HG02623 (cell line): Measurements from ENCODE around the gene NOTCH2.
"Not testable (repeated sequence)": the region's sequence is repeated elsewhere in the genome, so short reads cannot be mapped to it uniquely, and the experiment has no call there.

ENCODE experiments used
- ATAC-seq: cut with Tn5 transposase; IDR thresholded peaks from one replicate; pipeline ENCODE4 v1.9.1; 2021; ENCODE audit warnings: moderate library complexity; ENCODE audit not compliant: unreplicated experiment

The NOTCH2 gene

DNA sequence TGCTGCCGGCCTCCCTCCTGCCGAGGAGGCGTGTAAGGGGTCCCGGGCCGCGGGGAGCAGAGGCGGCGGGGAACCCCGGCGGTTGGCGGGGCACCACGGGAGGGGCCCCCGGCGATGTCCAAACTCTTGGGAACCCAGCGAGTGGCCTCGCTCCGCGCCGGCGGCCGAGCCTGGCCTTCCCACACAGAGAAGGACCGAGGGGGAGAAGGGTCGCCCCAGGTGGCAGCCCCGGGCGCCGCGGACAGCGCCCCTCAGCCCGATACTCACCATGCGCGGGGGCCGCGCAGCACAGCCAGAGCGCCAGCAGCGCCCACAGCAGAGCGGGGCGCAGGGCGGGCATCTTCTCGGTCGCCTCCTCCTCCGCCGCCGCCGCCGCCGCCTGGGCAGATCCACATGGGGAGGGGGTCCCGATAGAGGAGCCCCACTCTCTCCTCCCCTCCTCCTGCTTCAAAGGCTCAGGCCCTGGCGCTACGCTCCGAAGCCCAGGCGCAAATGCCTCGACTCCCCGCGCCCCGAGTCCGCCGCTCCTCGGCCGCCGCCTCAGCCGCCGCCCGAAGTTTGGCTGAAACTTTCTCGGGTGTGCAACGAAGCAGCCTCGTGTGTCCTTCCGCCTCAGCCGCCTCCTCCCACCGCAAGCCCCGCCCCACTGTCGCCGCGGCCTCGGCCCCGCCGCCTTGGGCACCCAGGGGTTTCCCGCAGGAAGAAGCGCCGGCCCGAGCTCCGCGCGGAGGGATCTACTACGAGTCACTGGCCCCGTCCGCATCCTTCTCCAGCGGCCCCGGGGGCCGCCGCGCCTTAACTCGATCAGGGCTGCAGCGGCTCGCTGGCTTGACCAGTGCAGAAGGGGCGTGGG lies at the start of gene NOTCH2:
TSS of gene NOTCH2 (minus strand) at position 596 of the 853 bp plus-strand sequence. CDS start at position 340, 256 bp downstream.
- not testable (repeated sequence) for ATAC-seq

DNA sequence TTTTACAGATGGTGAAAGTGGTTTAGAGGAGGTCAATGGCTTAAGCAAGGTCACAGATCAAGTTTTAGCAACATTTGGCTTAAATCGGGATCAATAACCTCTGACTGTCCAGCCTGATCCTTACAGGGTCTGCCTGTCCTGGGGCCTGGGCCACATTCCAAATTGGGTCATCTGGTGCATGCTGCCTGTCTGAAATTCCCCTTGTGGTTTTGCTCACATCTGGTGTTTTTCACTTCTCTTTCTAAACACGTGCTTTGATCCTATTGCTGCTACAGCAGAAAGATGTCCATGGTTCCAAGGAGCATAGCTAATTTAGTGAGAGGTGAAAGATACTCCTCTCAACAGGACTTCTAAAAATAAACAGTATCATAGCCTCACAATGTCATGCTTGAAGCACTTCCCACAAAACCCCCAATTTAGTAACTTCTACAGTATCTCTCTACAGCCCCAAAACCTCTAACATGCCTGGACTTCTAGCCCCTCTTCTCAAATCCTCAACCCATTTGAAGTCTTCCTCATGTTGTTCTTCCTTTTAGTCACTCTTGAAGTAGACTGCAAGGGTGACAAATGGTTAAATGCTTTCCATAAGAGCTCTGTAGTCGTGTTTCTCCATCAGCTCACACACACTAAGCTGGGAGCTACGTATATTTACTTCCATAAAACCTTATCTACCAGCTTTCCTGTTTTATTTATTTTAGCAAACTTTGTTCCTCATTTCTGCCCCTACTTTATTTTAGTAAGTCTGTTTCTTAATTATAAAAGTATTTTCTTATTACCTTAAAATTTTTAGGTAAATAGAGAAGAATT lies 48.1 kb upstream of the NOTCH2 start:
- ATAC-seq: peak; percentile 59

DNA sequence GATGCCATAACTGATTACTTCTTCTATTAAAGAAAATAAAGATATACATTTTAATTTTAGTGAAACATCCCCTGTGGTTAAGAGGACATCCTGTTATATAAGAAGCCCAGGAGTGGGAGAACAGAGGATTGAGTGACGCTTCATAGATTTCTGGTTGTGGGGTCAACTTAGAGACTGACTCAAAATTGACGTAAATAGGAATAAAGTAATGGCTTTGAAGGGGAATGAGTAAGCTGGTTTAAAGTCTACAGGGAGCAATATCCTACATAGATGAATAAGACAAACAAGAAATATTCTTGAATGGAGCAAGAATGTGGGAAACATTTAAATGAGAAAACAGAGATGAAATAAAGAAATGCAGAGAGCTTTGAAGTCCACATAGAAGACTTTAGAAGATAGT lies 46.6 kb upstream of the NOTCH2 start:
- ATAC-seq: not testable (repeated sequence)

DNA sequence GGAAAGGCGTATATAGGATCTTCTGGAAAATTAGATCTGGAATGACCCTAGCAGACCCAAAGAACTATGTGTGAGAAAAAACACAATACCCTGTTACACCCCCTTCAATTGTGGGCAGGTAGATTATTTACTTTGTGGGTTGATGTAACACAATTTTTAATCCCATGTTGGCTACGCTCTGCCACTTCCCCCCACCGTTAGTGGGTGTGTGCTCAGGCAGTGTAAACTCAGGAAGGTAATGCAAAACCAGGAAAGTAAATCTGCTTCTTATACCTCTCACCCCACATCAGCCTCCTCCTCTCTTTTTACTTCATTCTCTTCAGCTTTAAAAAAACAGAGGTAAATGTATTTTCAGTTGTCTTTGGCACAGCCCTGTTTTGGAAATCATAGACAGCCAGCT lies 43.7 kb upstream of the NOTCH2 start:
- not testable (repeated sequence) for ATAC-seq

DNA sequence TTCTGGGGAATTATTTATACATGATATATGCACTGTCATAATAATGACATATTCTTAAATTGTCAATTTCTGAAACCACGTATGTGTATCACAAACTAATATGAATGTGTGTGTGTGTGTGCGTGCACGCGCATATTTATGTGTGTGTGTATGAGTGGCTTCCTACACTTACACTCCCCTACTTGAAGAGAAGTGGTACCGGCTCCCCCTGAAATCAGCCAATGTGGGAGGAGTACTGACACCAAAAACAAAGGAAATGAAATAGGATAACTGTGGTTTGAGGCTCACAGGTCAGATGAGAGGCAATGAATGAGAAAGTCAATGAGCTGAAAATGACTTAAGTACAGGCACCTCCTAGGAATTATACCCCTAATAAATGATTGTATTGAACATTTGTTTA lies 42.8 kb upstream of the NOTCH2 start:
- ATAC-seq: not testable (repeated sequence)

DNA sequence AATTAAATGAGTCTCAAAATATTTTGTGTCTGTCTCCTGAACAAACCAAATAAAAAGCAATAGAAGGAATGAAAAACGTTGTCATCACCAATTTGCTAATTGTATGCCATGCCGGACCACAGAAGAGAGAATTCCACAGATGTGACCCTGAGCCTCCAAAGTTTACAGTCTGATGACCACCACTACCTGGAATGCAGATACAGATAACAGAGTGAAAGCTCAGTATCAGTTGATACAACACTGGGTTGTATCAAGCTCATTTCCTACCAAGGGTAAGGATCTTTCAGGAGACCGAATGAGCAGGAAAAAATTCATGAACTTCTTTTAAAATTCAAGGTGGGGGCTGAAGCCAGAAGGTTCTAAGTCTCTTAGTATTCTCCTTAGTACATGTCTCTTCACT lies 42.3 kb upstream of the NOTCH2 start:
- not testable (repeated sequence) for ATAC-seq

DNA sequence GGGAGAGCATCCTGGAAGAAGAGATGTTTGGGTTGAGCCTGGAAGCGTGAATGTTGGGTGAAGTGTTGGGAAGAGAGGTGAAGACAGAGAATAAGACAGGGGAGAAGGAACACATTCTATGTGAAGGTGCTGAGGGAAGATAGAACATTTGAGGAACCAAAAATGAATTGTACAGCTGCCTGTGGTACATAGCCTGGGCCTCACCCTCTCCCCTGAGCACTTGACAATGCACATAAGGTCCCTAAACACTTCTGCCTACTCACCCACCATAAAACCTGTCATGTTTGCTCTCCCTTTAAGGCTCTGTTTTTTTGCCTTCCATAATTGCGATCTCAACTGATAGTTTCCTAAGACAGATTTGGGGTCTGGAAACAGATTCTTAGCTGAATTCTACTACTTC lies 41.5 kb upstream of the NOTCH2 start:
- not testable (repeated sequence) for ATAC-seq

DNA sequence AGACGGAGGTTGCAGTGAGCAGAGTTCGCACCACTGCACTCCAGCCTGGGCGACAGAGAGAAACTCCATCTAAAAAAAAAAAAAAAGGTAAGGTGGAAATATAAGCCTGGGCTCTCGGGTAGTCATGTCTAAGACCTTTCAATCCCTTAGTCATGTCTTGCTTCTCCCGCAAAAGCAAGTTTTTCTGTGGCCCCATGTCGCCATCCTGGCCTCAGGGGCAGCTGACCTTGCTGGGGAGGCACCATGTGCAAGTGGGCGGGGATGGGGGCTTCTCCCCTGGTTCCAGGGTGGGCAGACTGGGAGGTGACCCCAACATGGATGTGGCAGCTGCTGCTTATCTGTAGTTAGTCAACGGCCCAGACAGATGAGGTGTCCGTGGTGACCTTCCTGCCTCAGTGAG lies 40.2 kb upstream of the NOTCH2 start:
- not testable (repeated sequence) for ATAC-seq

DNA sequence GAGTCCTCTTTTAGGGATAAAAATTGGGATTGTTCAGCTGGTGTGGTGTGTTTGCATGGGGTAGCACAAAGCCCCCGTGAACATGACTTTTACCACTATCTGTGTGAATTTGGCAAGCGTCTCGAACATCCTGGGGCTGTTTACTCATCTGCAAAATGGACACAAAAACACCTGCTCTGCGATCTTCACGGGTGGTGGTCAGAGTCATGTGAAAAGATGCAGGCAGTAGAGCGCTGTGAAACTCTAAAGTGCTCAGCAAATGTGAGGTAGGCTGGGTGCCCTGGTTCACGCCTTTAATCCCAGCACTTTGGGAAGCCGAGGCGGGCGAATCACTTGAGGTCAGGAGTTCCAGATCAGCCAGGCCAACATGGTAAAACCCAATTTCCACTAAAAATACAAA lies 39.7 kb upstream of the NOTCH2 start:
- not testable (repeated sequence) for ATAC-seq

DNA sequence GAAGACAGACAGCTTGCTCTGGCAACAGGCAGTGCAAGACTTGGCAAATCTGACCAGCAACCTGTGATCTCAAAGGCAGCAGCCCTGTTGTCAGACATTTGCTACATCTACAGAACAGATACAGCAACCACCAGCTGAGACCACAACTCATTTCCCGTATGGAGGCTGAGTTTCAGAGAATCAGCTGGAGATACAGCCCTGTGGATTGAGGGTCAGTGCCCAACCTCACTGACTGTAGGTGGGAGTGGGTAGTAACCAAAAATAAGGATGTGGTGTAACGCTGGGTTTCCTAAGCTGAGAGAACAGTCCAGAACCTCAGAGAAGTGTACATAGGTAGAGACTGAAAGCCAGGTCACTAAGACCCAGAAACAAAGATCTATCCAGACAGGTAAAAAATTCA lies 35.8 kb upstream of the NOTCH2 start:
- not testable (repeated sequence) for ATAC-seq

DNA sequence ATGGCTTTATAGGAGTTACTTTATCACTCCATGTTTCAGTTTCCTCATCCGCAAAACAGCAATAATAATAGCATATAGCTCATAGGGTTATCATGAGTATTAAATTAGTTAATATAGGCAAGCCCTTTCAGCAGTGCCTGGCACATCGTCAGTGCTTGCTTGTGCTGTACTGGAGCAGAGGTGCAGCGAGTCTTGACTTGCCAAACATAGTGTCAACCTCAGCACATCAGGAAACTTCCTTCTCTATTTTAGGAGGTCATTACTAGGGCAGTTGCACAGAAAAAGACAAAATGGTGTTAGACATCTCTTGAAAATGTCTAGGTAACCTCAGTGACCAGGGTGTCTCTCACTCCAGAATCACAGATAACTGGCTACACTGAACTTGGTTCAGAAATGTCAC lies 34.3 kb upstream of the NOTCH2 start:
- not testable (repeated sequence) for ATAC-seq

DNA sequence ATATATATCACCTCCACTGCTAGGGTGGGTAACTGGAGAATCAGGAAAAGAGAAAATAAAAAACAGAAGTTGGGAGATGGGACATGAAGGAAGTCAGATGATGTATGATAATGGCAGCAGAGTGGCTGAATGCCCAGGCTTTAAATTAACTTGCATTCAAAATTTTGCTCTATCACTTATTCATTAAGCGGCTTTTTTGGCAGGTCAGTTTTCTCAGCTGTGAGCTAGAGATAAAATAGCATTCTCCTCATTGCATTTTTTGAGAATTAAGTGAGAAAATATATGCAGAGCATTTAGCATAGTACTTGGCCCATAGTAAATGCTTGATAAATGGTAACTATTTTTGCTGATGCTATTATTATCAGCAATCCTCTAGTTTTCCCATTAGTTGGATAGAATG lies 32.1 kb upstream of the NOTCH2 start:
- ATAC-seq: not testable (repeated sequence)

DNA sequence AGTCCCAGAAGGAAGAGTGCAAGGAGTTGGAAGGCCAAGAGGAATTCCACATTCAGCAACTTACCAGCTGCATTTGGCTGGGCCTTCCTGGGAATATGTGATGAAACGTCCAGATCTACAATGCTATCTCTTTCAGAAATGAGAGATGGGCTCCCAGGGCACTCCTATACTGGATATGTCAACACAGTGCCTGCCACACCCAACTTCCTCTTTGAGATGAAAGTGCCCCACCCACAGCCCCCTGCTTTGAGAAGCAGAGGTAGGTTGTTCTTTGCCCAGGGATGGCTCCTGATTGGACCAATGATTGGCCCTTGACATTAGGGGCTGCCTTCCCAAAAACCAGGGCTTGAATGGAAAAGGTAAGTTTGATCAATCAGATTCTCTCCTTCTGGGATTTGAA lies 31.1 kb upstream of the NOTCH2 start:
- ATAC-seq: not testable (repeated sequence)

DNA sequence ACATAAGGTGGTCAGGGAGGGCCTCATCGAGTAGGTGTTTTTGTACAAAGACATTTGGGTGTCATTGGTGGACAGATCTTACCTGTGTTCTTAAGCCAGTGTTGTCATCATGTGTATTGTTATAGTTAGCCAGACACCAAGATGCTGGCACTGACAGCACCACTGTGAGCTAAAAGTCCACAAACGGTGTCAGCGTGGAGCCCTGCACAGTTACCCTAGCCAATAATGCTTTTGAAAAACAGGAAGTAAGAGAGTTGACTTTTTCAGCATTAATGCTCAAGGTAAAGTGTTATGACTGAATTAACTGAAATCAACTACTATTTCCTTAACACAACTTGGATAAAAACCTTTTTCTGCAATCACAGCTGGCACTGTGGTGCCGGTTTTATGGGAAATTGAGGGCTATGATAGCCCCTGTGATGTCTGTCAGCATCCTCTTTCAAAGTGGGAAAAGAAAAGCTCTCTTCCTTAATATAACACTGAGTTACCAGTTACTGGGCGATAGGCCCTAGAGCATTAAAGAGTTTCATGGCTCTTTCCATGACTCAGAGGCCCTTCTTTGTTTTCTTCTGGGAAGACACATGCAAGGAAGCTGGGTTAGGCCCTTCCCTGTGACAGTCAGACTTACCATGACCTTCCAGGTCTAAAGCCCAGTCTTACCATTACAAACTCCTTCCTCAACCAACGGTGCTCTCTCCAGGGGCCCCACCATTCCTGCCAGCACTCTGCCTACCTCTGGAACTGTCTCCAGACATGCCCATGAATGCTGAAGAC lies 29.7 kb upstream of the NOTCH2 start:
- ATAC-seq: not testable (repeated sequence)

DNA sequence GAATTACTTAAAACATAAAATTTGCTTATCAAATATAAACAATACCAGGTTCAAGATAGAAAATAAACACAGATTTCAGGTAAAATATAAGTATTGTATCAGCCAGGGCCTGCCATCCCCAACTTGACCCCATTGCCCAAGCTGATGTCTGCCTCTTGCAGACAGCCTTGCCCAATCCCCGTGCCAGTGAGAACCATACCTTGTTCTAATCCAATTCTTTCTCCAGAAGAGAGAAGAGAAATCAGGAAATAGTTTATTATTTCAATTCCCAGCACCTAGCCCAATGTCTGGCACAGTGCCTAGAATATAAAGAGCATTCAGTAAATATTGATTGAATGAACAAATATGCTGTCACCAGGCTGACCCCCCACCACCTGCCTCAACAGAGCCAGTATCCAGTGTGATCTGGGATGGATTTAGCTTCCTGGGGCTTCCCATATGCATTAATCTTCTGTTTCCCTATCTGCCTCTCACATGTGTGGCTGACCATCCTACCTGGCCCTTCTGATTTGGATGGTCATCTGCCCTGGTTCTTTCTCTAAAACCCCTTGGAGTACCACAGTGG lies 27.6 kb upstream of the NOTCH2 start:
- not testable (repeated sequence) for ATAC-seq

DNA sequence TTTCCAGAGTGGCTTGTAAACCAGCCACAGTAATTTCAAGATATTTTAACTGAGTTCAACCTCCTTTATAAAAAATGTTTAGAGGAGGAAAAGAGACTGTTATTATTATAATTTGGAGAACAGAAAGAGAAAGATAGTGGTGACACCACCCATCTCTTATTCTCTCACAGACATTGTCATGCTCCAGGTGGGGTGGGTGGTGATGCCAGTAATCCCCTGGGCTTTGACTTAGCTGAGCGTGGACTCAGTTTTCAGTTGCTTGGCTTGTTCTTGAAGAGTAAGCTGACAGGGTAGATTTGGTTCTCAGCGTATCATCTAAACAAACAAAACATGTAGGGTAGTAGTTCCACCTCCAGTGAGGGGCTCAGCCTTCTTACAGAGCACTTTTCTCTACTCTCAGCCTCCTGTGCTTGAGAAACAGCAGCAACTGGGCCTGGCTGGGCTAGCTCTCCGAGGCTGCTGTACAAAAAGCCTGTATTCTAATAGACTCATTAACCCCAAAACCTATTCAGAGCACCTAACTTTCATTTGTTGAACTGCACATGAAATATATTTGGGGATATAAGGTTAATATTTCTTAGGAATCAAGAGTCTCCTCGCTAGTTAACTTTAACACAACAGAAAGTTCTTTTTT lies 24.2 kb upstream of the NOTCH2 start:
- not testable (repeated sequence) for ATAC-seq

DNA sequence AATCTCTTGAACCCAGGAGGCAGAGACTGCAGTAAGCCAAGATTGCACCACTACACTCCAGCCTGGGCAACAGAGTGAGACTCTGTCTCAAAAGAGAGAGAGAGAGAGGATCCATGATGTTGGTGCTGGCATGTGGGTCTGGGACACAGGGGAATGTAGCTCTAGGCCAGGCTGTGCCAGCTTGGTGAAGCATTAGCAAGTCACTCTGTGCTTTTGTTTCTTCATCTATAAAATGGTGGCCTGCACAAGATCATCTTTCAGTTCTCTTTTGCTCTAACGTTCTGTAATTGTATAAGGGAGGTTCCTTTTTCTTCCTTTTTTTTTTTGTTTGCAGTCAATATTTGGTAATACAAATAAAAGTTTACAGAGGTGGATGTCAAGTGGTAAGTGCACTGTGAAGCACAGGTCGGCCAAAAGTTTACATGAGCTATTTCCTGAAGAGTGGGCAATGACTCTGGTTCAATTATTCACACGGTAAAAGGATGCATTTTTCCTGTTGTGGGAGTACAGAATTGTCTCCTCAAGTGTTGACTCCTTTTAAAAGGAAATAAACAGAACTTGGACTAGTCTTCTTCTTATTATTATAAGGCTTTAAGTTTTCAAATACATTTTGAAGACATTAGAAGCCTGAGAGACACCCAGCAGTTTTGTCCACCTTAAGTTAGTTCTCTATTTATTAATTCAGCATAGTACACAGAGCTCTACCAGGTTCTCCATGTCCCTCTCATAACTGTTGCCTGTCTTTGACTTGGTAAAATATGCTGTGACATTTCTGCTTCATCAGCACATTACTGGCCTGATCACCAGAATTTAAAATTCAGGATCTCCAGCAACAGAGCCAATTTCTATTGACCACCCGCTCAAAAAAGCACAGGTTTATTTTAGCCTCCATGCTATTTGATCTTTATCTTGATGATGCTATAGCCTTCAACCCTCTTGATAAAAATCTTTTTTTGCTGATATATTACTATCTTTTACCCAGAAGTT lies 23.1 kb upstream of the NOTCH2 start:
- ATAC-seq: not testable (repeated sequence)

DNA sequence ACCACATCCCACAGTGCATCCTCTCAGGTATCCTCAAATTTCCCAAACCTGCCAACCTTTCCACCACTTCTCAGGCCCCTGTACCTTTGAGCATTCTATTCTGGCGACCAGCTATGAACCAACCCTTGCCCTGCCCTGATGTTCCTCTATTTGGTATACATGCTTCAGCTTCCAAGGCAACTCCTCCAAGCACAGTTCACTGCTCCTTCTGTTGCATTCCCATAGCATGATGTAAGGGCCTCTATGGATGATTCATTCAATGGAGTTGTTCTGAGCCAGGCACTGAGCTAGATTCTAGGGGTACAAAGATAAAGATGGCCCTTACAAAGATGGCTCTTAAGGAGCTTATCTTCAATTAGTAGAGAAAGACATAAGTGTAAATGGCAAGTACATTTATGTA lies 21.4 kb upstream of the NOTCH2 start:
- ATAC-seq: not testable (repeated sequence)

DNA sequence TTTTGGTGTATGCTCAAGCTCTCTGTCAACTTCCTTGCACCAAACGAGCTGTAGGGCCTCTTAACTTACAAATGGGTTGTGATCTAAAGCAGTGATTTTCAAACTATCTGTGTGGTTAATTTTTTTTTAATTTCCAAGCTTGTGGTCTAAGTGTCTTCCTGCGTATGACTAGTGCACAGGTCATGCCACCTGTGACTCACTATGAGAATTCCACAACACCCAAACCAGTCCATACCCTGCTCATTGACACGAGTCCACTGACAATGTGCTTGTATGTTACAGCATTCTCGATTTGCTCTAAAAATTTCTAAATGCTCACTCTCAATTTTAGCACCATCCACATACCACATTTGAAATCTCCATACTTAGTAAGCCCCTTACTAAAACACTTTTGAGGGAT lies 18.5 kb upstream of the NOTCH2 start:
- ATAC-seq: not testable (repeated sequence)
